Measurements from ENCODE around the gene PANX1.

The PANX1 gene

GRCh38 chr11:94183886-94184264 lies 55.2 kb downstream of the PANX1 start:
- DNase-seq: peak in 18 of 58 donors; percentile 2 to 50 (median 8)

- DNase-seq: no peak
These were observed 55.7 kb downstream of the PANX1 start for GRCh38 chr11:94184362-94184761.

GRCh38 chr11:94184846-94185245 lies 56.2 kb downstream of the PANX1 start:
- DNase-seq: no peak

GRCh38 chr11:94185416-94186084 lies 56.9 kb downstream of the PANX1 start:
- no peak for DNase-seq

- no peak for DNase-seq
These were observed 57.9 kb downstream of the PANX1 start for GRCh38 chr11:94186342-94187203.

- peak in 1 of 58 donors; percentile 2 for DNase-seq
These were observed 64.6 kb downstream of the PANX1 start for GRCh38 chr11:94193288-94193687.

GRCh38 chr11:94194712-94195111 lies 66.1 kb downstream of the PANX1 start:
- DNase-seq: peak in 28 of 58 donors; percentile 2 to 68 (median 44)

GRCh38 chr11:94196363-94196762 lies 67.7 kb downstream of the PANX1 start:
- DNase-seq: no peak

GRCh38 chr11:94198718-94199117 lies 70.1 kb downstream of the PANX1 start:
- DNase-seq: no peak

- DNase-seq: peak in 4 of 58 donors; percentile 3 to 11 (median 8)
These were observed 70.8 kb downstream of the PANX1 start for GRCh38 chr11:94199136-94200130.

GRCh38 chr11:94201004-94201465 lies 72.4 kb downstream of the PANX1 start:
- DNase-seq: no peak

GRCh38 chr11:94203070-94203469 lies 74.4 kb downstream of the PANX1 start:
- DNase-seq: no peak

GRCh38 chr11:94211261-94211830 lies 82.7 kb downstream of the PANX1 start:
- DNase-seq: peak in 2 of 58 donors; percentile 23 to 57

GRCh38 chr11:94212898-94213297 lies 84.3 kb downstream of the PANX1 start:
- no peak for DNase-seq

- DNase-seq: peak in 1 of 58 donors; percentile 3
These were observed 89.1 kb downstream of the PANX1 start for GRCh38 chr11:94217705-94218104.

GRCh38 chr11:94218372-94218771 lies 89.7 kb downstream of the PANX1 start:
- no peak for DNase-seq

- no peak for DNase-seq
These were observed 91.1 kb downstream of the PANX1 start for GRCh38 chr11:94219771-94220170.

- no peak for DNase-seq
These were observed 95.4 kb downstream of the PANX1 start for GRCh38 chr11:94224078-94224477.

All from anterior cingulate cortex (tissue), 58 donors.